GM12875 (cell line): ENCODE data around the gene NAT10.
"Not testable (repeated sequence)": the region's sequence is repeated elsewhere in the genome, so short reads cannot be mapped to it uniquely, and the experiment has no call there.

Experiments
- H3K4me3 ChIP-seq: one replicate; pipeline ENCODE4 v1.5.1; 2011; ENCODE audit warnings: low read depth, low read length, control low read depth
- CTCF ChIP-seq: IDR thresholded peaks from 2 replicates; pipeline ENCODE4 v1.5.1; 2011; ENCODE audit warnings: low read depth, mild to moderate bottlenecking, control low read depth, inconsistent platforms, low read length, moderate library complexity, borderline replicate concordance; ENCODE audit not compliant: insufficient read depth

Gene NAT10

GRCh38 chr11:34178209-34178821 lies 72.9 kb downstream of the NAT10 start:
- no peak overlapping the region for H3K4me3 ChIP-seq
- TF ChIP-seq CTCF, result no peak

- TF ChIP-seq CTCF, result no peak
- H3K4me3 ChIP-seq, result no peak overlapping the region
Observed at GRCh38 chr11:34179026-34179675, 73.7 kb downstream of the NAT10 start.

- no peak overlapping the region for H3K4me3 ChIP-seq
- no peak for TF ChIP-seq CTCF
Observed at GRCh38 chr11:34180040-34180813, 74.8 kb downstream of the NAT10 start.

GRCh38 chr11:34180814-34181165 lies 75.4 kb downstream of the NAT10 start:
- H3K4me3 ChIP-seq, result not testable (repeated sequence)

GRCh38 chr11:34181251-34181650 lies 75.8 kb downstream of the NAT10 start:
- no peak for TF ChIP-seq CTCF
- no peak overlapping the region for H3K4me3 ChIP-seq

- no peak overlapping the region for H3K4me3 ChIP-seq
- no peak for TF ChIP-seq CTCF
Observed at GRCh38 chr11:34181856-34182405, 76.5 kb downstream of the NAT10 start.

- H3K4me3 ChIP-seq, result no peak overlapping the region
- no peak for TF ChIP-seq CTCF
Observed at GRCh38 chr11:34182425-34182824, 77.0 kb downstream of the NAT10 start.
